AG04449 (cell line): ENCODE data around the gene GMDS.

ENCODE experiments used
- CTCF ChIA-PET: fragments of 350-600 bp; formaldehyde crosslinking; extraction: SDS; loops from one replicate; lab custom pipeline; 2021; ENCODE audit warnings: antibody characterized with exemption; lab: Yijun Ruan, JAX
- POLR2A ChIA-PET: fragments of 400-600, 350-600 bp; formaldehyde crosslinking; extraction: SDS; loops from one replicate; lab custom pipeline; 2020; ENCODE audit warnings: antibody characterized with exemption, inconsistent platforms; lab: Yijun Ruan, JAX
- DNase-seq: peaks from one replicate; pipeline ENCODE4 v3.0.0-alpha.2; 2010; ENCODE audit warnings: low read depth, low spot score
- H3K4me3 ChIP-seq: 2 replicates; pipeline ENCODE4 v1.5.1; 2011; ENCODE audit warnings: low read depth, mild to moderate bottlenecking, control low read depth, low read length
- CTCF ChIP-seq: IDR thresholded peaks from one replicate; pipeline ENCODE4 v1.5.1; 2011; ENCODE audit warnings: mild to moderate bottlenecking, moderate library complexity, low read length, control low read depth, inconsistent platforms; ENCODE audit not compliant: insufficient read depth; ENCODE audit errors: missing control alignments

Gene GMDS

GRCh38 chr6:1708122-1708521, 537.3 kb downstream of the GMDS start:
- ChIA-PET POLR2A (no interaction called here), CTCF (no interaction called here)
- no peak for DNase-seq
- H3K4me3 ChIP-seq = no peak overlapping the region
- no peak for TF ChIP-seq CTCF

GRCh38 chr6:1705630-1706029, 539.8 kb downstream of the GMDS start:
- ChIA-PET CTCF (interaction anchor here (0.9 to 1.6 kb wide), 2 partner anchors 19 to 72 kb away, joined by 3 to 4 read pairs; no protein-coding TSS in a partner anchor), POLR2A (no interaction called here)
- no peak overlapping the region for H3K4me3 ChIP-seq
- no peak for TF ChIP-seq CTCF
- no peak for DNase-seq

- TF ChIP-seq CTCF = no peak
- ChIA-PET CTCF (interaction anchor here (0.9 to 1.6 kb wide), 2 partner anchors 19 to 73 kb away, joined by 3 to 4 read pairs; no protein-coding TSS in a partner anchor), POLR2A (no interaction called here)
- H3K4me3 ChIP-seq = no peak overlapping the region
- DNase-seq = no peak
Observed at GRCh38 chr6:1705183-1705582, 540.2 kb downstream of the GMDS start.

GRCh38 chr6:1704711-1705110, 540.7 kb downstream of the GMDS start:
- TF ChIP-seq CTCF = no peak
- ChIA-PET CTCF (interaction anchor here (0.9 to 1.6 kb wide), 2 partner anchors 18 to 73 kb away, joined by 3 to 4 read pairs; no protein-coding TSS in a partner anchor), POLR2A (no interaction called here)
- H3K4me3 ChIP-seq = no peak overlapping the region
- DNase-seq = no peak

GRCh38 chr6:1703923-1704322, 541.5 kb downstream of the GMDS start:
- CTCF ChIA-PET = interaction anchor here (1.0 to 3.1 kb wide), 3 partner anchors 17 to 92 kb away, joined by 3 to 13 read pairs (median 4); no protein-coding TSS in a partner anchor
- no peak for TF ChIP-seq CTCF
- no peak for DNase-seq
- no peak overlapping the region for H3K4me3 ChIP-seq
- POLR2A ChIA-PET = no interaction called here

GRCh38 chr6:1703091-1703855, 542.1 kb downstream of the GMDS start:
- DNase-seq = no peak
- POLR2A ChIA-PET = no interaction called here
- CTCF ChIA-PET = interaction anchor here (0.9 to 3.1 kb wide), 5 partner anchors 17 to 709 kb away, joined by 3 to 13 read pairs (median 3); no protein-coding TSS in a partner anchor
- no peak for TF ChIP-seq CTCF
- H3K4me3 ChIP-seq = no peak overlapping the region
